SW480 (cell line): ENCODE measurements around the gene CSK.

ENCODE experiments used
- DNase-seq: peaks from one replicate; pipeline ENCODE4 v3.0.0-alpha.2; 2016; ENCODE audit warnings: low spot score

Gene CSK

DNA sequence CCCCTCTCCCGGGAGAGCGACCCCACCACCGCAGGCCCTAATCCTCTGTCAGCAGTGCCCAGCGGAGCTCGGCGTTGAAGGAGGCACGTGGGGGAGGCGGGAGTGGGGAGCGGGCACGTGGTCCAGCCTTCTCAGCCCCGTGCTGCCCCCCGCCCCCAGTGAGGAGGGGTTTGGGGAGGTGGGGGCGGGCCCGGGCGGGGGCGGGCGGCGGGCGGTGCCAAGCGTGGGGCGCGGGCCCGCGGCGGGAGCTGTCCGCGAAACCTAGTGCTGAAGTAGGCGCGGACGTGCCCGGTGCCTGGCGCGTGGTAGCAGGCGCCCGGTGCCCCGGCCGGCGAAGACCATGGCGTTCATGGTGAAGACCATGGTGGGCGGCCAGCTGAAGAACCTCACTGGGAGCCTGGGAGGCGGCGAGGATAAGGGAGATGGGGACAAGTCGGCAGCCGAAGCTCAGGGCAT lies 44.5 kb downstream of the CSK start, which contains the start of gene CPLX3:
TSS of gene CPLX3 (plus strand) at position 264 of the 456 bp plus-strand sequence. CDS start at position 341, 77 bp downstream.
- no peak for DNase-seq

DNA sequence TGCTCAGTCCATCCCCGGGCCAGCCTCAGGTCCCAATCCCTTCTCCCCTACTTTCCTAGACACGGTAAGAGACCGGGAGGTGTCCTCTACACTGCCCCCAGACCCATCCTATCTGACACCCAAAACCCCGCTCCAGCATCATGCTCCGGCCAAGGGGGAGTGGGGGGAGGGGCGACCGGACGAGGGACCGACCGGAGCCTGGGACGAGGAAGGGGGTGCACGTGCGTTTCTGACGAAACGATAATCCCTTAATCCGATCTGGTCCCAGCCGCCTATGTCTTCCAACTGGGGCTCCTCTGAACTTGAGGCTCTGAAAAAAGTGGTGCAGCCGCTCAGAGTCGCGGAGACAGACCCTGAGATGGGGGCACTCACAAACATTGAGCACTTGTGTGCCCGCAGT lies 45.0 kb downstream of the CSK start:
- DNase-seq: no peak

DNA sequence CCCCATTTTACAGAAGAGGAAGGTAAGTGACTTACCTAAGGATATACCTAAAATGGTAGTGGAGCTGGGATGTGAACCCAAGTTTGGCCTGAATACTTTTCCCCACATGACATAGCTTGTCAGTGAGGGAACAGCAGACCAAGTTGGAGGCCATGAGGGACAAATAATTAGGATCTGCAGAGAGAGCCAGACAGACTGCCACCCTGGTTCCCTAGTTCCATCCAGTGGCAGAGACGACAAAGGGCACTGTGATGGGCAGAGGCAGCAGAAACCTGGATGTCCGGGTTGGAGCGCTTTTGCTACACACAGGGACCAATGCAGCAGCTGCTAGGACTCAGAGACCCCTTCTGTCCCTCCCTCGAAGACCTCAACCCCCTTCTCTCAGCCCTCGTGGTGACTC lies 45.7 kb downstream of the CSK start:
- DNase-seq: peak; percentile 23

DNA sequence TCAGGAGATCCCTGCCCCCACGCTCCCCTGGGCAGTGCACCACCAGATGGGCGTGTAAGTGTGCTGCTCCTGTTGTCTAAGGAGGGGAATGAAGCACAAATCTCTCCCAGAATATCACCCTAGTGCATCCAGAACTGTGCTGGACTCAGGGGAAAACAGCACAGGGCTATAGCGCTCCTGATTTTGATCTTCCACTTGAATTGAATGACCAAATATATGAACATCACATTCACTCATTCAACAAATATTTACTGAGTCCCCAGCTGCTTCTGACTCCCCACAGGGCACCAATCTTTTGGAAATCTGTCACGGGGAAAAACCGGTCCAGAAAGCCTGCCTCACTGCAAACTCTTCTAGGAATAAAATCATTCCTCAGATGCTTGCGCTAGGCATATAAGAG lies 47.0 kb downstream of the CSK start:
- no peak for DNase-seq

DNA sequence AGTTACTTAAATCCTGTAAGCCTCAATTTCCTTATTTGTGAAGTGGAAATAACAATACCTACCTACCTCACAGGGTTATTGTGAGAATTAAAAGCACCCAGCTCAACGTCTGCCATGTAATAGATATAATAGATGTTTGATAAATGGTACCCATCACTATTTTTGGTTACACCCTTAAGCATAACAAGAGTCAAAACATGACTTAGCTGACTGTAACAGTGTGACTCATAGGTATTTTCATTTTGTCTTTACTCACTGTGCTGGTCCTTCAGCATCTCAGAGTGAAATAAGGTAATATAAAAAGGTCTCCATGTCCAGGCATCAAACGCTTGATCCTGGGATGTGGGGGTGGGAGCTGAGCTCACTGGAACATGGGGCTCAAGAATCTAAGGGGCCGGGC lies 47.6 kb downstream of the CSK start:
- no peak for DNase-seq

DNA sequence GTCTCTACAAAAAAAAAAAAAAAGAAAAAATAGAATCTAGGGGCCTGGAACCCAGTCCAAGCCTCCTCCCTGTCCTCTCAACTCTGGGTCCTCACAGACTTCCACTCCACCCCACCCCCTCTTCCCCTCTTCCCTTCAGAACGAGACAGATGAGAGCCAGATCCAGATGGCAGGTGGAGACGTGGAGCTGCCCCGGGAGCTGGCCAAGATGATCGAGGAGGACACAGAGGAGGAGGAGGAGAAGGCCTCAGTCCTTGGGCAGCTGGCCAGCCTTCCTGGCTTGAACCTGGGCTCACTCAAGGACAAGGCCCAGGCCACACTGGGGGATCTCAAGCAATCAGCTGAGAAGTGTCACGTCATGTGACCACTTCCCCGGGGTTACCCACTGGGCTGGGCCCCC lies 48.1 kb downstream of the CSK start:
- no peak for DNase-seq

DNA sequence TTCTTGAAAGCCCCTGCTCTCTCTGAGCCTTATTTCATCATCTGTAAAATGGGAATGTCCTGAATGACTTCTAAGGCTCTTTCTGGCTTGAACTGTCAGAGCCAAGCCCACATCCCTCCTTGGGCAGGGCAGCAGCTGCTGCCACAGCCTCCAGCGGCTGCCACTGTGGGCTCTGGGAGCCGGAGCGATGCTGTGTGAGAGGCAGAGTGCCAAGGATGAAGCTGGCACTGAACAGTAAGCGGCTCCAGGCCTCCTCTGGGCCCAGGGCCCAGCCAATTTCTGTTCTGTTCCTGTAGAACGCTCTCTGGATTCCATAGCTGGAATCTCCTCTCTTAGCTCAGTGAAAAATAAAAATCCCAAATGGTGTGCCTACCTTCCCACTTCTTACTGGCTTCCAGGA lies 49.0 kb downstream of the CSK start:
- no peak for DNase-seq

DNA sequence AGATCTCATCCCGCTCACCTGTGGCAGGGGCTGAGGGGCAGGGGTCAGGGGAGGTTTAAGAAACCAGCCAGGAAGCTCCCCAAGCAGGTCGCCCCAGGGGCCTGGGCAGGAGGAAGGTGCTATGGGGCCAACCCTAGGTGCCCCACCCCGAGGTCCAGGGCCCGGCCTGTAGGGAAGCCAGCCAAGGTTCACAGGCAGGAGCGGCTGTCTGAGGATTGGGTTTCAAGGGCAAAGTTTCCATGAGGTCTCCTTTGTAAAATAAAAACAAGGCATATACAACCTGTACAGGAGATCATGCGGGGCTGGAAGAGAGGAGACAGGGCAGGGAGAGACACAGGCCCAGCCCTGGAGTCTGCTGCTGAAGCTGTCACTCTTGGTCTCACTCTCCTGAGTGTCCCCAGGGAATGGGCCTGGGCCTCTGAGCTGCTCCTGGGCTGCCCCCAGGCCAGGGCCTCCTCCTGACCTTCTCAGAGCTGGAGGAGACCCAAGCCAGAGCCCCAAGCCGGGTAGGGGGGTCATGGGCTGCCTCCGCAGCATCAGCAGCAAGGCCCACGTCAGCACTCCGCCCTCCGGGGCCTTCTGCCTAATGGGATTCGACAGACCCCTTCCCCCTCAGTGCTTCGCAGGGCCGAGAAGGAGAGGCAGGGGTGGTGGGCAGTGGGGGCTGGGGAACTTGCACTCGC lies 50.1 kb downstream of the CSK start:
- DNase-seq: no peak

DNA sequence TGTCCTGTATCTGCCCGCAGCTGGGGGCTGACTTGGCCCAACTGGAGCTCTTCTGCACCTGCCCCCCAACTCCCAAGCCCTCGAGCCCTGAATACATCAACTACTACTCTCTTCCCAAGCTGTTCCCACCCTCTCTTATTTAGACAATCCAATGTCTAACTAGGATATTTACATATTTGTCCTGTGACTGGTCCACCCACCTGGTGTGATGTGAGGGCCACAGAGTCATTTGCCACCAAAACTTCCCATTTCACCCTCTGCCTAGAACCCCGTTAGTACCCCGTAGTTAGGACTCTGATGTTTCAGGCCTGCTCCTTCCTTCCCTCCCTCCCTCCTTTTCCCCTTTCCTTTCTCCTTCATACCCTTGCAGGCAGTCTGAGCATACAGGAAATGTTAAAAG lies 50.9 kb downstream of the CSK start:
- DNase-seq: no peak

DNA sequence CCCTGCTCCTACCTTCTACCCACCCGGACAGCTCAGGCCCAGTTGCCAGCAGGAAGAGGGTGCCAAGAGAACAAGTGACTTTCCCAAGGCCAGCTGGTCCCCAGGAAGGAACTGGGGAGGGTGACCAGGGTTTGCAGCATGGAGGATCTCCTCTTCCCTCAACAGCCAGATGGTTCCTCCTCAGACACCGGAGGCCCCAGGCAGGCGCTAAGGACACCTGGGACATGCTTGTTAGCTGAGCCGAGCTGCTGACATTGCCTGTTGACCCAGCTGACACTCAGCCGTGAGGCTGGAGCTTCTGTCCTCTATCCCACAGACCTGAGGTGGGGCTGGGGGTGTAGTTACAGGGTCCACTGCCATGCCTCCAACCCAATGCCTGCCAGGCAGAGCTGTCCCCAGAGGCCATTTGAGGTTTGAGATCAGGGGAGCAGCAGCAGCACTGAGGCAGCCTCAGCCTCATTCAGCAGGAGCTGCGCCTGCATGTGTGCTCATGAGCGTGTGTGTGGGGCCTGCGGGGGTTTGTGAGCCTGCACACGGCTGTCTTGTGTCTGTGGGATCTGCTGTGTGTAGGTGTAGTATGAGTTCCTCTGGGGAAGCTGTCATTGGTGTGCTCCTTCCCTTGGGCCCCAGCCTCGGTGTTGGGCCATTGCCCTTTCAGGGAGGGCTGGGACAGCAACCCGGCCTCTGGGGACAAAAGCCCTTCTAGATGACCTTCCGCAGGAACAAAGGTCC lies 51.7 kb downstream of the CSK start:
- no peak for DNase-seq

DNA sequence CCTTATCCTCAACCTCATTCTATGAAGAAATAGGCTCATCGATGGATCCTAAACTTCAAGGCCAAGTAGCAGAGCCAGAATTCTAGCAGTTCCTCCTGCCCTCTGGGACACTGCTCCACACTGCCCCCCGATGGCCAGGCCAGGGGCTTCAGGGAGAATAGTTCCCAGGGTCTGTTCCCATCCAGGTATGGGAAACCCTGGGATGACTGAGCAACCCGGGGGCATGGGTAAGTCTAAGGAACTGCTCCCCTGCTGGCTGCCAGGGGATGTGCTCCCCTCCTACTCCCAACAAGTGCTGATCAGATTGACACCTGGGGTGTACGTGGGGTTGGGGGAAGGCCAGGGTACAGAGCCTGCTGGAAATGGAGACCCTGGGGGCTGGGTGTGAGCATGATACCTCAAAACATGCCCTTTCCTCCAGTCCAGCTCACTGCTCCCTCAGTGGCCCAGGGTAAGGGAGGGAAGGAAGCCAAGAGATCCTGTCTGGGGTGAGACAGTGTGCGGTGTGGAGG lies 53.5 kb downstream of the CSK start:
- peak; percentile 83 for DNase-seq

DNA sequence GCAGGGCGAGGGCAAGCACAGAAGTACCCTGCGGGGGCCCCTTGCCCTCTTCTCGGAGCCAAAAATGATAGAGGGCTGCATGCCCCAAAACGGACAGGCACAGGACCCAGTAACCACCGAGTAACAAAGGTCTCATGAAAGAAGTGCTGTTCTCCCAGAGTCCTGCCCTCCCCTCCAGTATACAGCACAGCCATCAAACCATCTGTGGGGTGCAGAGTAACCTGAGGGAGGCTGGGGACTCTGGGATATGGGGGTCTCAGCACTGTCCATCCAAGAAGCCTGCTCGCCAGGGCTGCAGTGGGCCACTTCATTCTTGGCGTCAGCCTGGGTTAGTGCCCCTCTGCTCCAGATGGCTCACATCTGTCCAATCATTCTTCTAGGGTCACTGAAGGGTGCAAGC lies 55.0 kb downstream of the CSK start:
- DNase-seq: no peak

DNA sequence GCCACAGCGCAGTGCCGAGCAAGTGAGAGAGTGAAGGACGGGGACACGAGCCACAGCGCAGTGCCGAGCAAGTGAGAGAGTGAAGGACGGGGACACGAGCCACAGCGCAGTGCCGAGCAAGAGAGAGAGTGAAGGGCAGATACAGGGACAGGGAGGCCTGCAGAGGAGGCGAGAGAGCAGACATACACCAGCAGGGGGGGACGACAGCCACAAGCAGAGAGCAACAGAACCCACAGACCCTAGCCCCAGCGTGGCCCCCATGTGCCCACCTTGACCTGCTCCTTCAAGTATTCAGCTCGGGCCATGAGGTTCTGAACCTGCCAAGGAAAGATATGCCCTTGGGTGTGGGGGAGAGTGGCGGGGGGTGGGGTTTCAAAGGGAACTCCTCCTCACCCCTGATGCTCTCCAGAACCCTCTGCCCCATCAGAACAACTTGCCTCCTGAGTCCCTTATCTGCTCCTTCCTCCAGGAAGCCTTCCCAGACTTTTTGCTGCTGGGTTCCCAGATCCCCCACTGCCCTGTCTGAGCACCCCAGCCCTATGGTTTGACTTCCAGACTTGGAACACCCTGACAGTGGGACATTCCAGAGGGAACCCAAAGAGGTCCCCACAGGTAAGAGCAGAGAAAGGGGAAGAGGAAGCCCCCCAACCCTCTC lies 55.7 kb downstream of the CSK start:
- no peak for DNase-seq

DNA sequence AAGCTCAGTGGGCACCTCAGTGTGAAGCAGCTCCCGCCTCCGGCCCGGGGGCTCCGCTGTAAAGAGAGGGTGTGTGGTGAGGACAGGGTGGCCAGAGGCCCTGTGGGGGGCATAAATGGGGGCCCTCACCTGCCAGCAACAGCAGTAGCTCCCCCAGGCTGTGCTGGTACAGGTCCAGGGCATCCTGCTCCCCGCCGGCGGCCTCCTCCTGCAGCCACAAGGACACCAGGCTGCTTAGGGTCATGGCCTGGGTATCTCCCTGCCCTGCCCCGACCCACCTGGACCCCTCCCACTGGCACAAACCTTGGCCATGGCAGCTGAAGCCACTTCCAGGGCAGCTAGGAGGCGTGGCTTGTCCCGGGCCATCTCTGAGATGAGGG lies 56.2 kb downstream of the CSK start:
- no peak for DNase-seq

DNA sequence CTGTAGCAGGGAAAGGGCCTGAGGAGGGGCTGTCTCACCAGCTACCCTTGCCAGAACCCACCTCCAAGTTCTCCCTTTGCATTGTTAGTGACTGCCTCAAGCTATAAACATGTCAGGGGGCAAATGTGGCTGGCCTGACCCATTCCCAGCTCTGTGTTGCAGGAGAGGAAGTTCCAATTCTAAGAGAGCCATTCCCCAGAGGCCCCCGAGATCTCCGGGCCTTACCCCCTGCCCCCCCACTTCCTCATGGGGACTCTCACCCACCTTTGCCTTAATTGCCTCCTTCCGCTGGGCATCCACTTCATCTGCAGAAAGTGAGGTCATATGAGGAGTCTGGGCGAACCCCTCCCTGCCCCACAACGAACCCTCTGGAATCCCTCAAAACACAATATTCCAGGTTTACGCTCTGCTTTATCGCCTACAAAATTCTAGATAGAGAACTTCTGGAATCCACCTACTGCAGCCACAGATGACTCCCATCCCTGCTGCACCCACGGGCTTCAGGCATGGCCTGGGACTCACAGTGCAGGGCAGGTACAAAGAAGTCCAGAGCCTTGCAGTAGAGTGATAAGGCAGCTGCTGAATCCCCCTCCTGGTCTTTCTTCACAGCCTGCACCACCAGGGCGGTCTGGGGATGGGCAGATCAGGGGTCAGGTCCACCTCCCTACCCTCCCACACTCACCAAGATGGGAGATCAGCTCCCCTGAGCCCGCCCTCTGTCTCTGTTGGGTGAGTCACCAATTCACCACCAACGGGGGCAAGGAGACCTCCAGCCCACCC lies 57.1 kb downstream of the CSK start:
- no peak for DNase-seq

DNA sequence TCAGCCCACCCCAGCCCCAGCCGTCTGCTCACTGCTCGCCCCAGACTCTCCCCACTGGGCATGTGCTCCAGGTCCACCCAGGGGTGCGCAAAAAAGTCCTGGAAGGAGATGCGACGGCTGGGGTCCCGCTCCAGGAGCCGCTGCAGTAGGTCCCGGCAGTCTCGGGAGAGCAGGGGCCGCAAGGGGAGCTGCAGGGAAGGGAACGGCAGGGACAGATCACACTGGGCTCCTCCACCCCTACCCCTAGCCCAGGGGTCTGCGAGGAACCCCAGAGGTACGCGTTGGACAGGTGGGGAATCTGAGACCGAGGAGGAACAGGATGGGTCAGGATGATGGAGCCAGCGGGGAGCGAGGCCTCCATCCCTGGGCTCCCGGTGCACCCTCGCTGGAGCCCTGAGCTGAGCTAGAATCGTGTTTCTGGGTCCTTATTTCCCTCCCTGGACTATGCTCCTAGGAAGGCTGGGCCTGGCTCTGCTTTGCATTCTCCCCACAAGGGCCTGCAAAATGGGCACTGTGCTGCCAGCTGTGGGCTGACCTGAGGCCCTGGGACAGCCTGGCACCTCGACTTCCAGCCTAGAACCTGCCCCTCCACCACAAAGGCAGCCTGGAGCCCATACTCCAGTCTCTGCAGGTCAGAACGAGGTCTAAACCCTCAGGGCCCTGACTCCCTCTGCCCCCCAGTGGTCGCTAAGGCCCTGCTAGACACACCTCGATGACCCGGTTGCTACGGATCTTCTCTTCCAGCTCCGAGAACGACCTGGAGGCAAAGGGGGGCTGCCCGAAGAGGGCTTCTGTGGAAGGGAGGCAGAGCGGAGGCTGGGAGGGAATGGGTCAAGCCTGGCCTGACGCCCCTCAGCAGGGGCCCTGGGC lies 57.9 kb downstream of the CSK start:
- DNase-seq: no peak

DNA sequence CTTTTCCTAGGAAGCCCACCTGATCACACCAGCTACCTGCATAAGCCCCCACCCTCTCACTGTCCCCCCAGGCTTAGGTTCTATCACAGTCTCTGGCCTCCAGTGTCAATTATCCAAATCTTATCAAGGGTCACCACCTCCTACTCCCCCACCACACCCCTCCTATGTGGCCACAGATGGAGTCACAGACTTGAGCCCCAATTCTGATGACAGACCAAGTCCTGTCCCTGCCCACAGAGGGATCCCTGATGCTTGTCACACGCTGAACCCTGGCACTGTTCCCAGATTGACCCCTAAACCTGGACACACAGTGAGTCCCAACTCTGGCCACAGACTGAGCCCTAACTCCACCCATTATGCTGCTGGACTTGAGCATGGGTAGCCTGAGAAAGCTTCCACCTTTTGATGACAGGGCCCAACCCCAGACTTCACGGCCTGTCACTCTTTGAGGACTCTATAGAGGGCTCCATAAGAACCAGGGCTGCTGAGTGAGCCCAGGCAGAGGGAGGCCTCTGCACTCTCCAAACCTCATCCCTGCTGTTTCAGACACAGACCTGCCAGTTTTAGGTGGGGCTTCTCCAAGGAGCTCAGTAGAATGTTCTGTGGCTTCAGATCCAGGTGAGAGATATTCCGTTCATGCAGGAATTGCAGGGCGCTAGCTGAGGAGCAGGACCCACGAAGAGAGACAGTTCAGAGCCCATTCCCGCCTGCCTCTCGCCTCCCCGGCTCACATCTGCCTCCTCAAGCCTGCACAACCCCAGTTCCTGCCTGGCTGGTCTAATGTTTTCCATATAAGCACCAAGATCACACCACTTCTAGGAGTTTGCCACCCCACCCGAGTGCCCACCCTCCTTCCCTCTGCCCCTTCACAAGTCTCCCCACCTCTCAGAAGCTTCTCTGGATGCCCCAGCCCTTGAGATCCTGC lies 59.2 kb downstream of the CSK start:
- DNase-seq: no peak

DNA sequence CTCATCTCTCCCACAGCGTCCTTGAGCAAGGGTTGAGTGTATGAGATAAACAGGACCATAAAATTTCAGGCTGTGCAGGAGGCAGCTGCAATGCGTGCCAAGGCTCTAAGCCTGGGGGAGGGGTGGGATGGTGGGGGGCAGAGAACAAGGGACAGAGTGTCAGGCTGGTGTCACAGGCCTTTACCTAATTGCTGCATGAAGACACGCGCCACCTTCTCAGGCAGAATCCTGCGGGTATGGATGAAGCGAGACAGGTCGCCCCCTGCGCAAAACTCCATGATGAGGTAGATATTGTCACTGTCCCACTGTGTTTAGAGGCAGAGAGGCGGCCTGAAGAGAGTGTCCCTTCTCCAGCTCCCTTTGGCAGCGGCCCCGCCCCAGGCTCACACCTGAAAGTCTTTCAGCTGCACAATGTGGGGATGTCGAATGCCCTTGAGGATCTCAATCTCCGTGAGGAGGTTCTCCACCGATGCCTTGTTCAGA lies 60.1 kb downstream of the CSK start:
- no peak for DNase-seq

DNA sequence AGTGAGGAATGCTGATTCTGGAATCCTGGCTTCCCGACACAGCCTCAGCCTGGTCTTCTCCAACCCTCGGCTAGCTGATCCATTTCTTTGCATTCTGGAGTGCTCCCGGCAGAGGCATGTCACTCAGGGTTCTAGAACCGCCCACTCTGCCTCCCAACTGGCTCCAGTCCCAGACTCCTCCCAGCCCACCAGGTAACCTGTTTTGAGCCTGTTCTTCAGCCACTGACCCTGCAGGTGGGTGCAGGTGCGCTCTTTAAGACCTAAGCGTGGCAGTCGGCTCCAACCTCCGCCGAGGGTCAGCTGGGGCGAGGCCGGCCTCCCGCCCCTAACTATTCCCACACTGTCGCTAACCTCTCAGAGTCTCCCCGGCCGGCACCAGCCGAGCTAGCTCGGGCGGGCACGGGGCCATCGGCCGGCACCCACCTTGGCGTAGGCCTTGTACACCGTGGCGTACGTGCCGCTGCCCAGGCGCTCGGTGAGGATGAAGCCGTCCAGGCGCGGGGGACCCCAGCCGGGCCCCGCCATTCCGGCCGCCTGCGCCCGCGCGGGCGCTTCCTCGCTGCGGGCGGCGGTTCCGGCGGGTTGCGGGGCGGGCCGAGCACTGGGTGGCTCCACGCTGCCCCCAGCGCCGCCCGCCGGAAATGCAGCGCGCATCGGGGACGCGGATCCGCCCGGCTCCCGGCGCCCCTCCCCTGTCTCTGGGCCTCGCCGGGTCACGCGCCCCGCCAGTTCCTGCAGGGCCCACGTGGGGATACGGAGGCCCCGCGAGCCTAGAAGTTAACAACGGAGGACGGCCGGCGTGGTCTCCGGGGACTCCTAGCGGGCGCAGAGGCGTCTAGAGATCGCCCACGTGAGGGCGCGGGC lies 60.9 kb downstream of the CSK start, which contains the start of gene ULK3:
TSS of gene ULK3 (minus strand) at position 576 of the 864 bp plus-strand sequence. CDS start at position 525, 51 bp downstream.
- DNase-seq: peak; percentile 87
